Mucosa of stomach (tissue), 1 donor: ENCODE measurements around the gene GHRHR.

Experiments used
- H3K27me3 ChIP-seq: one replicate; pipeline ENCODE4 v1.7.0; 2013; ENCODE audit warnings: mild to moderate bottlenecking, low read length; ENCODE audit not compliant: control insufficient read depth, insufficient read depth
- H3K36me3 ChIP-seq: one replicate; pipeline ENCODE4 v1.7.0; 2013; ENCODE audit warnings: low read length; ENCODE audit not compliant: control insufficient read depth, insufficient read depth
- H3K4me1 ChIP-seq: one replicate; pipeline ENCODE4 v1.7.0; 2013; ENCODE audit warnings: mild to moderate bottlenecking, low read length; ENCODE audit not compliant: control insufficient read depth, insufficient read depth
- H3K4me3 ChIP-seq: one replicate; pipeline ENCODE4 v1.7.0; 2013; ENCODE audit warnings: low read length
- H3K9ac ChIP-seq: one replicate; pipeline ENCODE4 v1.7.0; 2013; ENCODE audit warnings: mild to moderate bottlenecking, low read length, moderate library complexity
- H3K9me3 ChIP-seq: one replicate; pipeline ENCODE4 v1.7.0; 2013; ENCODE audit warnings: mild to moderate bottlenecking, low read length, moderate library complexity; ENCODE audit not compliant: control insufficient read depth
- donor health status: Pancreatic carcinoma.

Gene GHRHR

GRCh38 chr7:30941582-30942323 is 22.0 kb upstream of the GHRHR start:
- no peak overlapping the region for H3K9ac ChIP-seq
- no peaks in the 10 kb centered on the region for H3K9me3 ChIP-seq
- H3K4me1 ChIP-seq: peaks cover 5% of the 10 kb centered on the region
- no peaks in the 10 kb centered on the region for H3K36me3 ChIP-seq
- H3K4me3 ChIP-seq: no peak overlapping the region
- peaks cover 2% of the 10 kb centered on the region for H3K27me3 ChIP-seq

GRCh38 chr7:30950197-30950596 is 13.6 kb upstream of the GHRHR start:
- Histone ChIP-seq H3K9me3 (no peaks in the 10 kb centered on the region), H3K4me1 (no peaks in the 10 kb centered on the region), H3K36me3 (no peaks in the 10 kb centered on the region), H3K9ac (no peak overlapping the region), H3K4me3 (no peak overlapping the region), H3K27me3 (no peaks in the 10 kb centered on the region)

GRCh38 chr7:30954914-30955313 is 8.8 kb upstream of the GHRHR start:
- Histone ChIP-seq H3K9me3 (no peaks in the 10 kb centered on the region), H3K36me3 (no peaks in the 10 kb centered on the region), H3K4me3 (no peak overlapping the region), H3K9ac (no peak overlapping the region), H3K27me3 (no peaks in the 10 kb centered on the region), H3K4me1 (no peaks in the 10 kb centered on the region)

DNA sequence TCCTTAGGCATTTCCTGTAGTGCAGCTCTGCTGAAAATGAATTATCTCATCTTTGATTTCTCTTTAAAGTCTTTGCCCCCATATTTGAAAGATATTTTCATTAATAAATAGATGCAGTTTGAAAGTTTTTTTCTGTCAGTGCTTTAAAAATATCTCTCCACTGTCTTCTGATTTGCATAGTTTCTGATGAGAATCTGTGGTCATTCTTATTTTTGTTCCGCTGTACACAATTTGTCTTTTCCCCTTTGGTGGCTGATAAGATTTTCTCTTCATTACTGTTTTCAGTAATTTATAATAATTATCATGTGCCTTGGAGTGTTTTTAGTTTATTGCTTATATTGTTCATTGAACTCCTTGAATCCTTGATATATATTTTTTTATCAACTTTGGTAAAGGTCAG is 7.0 kb upstream of the GHRHR start:
- Histone ChIP-seq H3K27me3 (no peaks in the 10 kb centered on the region), H3K4me3 (no peak overlapping the region), H3K4me1 (no peaks in the 10 kb centered on the region), H3K9ac (no peak overlapping the region), H3K36me3 (no peaks in the 10 kb centered on the region), H3K9me3 (no peaks in the 10 kb centered on the region)

GRCh38 chr7:30965372-30965771 is 1.6 kb downstream of the GHRHR start:
- Histone ChIP-seq H3K36me3 (no peaks in the 10 kb centered on the region), H3K9ac (no peak overlapping the region), H3K4me1 (no peaks in the 10 kb centered on the region), H3K4me3 (no peak overlapping the region), H3K27me3 (no peaks in the 10 kb centered on the region), H3K9me3 (no peaks in the 10 kb centered on the region)

GRCh38 chr7:30965883-30966282 is 2.1 kb downstream of the GHRHR start:
- H3K36me3 ChIP-seq: no peaks in the 10 kb centered on the region
- no peaks in the 10 kb centered on the region for H3K4me1 ChIP-seq
- no peak overlapping the region for H3K4me3 ChIP-seq
- H3K27me3 ChIP-seq: no peaks in the 10 kb centered on the region
- H3K9ac ChIP-seq: no peak overlapping the region
- H3K9me3 ChIP-seq: no peaks in the 10 kb centered on the region

- no peaks in the 10 kb centered on the region for H3K9me3 ChIP-seq
- H3K4me1 ChIP-seq: no peaks in the 10 kb centered on the region
- no peaks in the 10 kb centered on the region for H3K36me3 ChIP-seq
- H3K4me3 ChIP-seq: no peak overlapping the region
- no peaks in the 10 kb centered on the region for H3K27me3 ChIP-seq
- H3K9ac ChIP-seq: no peak overlapping the region
Observed at GRCh38 chr7:30968294-30968693, 4.5 kb downstream of the GHRHR start.

- Histone ChIP-seq H3K4me1 (no peaks in the 10 kb centered on the region), H3K27me3 (no peaks in the 10 kb centered on the region), H3K9ac (no peak overlapping the region), H3K4me3 (no peak overlapping the region), H3K9me3 (no peaks in the 10 kb centered on the region), H3K36me3 (no peaks in the 10 kb centered on the region)
Observed at GRCh38 chr7:30968747-30969603, 5.2 kb downstream of the GHRHR start.

GRCh38 chr7:30969604-30969970 is 5.8 kb downstream of the GHRHR start:
- Histone ChIP-seq H3K4me3 (no peak overlapping the region), H3K9me3 (no peaks in the 10 kb centered on the region), H3K27me3 (no peaks in the 10 kb centered on the region), H3K9ac (no peak overlapping the region), H3K36me3 (no peaks in the 10 kb centered on the region), H3K4me1 (no peaks in the 10 kb centered on the region)

GRCh38 chr7:30970074-30970473 is 6.3 kb downstream of the GHRHR start:
- H3K27me3 ChIP-seq: no peaks in the 10 kb centered on the region
- no peaks in the 10 kb centered on the region for H3K36me3 ChIP-seq
- no peaks in the 10 kb centered on the region for H3K4me1 ChIP-seq
- H3K9ac ChIP-seq: no peak overlapping the region
- H3K9me3 ChIP-seq: no peaks in the 10 kb centered on the region
- no peak overlapping the region for H3K4me3 ChIP-seq

DNA sequence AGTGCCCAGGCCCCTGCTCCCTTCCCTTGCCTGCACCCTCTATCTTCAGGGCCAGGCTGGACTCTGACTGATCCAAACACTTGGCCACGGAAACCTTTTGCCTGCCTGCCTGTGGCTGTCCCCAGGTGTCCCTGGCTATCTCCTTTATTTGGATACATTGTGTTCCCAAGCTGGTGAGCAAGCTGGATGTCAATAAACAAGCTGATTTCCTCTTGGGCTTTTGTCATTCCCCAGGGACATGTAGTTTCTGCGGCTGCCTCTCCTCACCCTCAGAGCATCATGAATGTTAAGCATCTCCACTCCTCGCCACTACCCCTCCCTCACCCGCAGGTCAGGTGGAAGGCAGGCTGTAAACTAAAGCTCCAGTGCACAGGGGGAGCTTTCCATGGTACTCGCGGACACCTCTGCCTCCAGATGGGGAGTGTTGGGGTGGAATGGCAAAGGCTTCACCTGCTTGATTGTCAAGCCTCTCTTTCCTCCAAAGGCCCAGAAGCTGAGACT is 6.9 kb downstream of the GHRHR start:
- no peaks in the 10 kb centered on the region for H3K27me3 ChIP-seq
- no peaks in the 10 kb centered on the region for H3K9me3 ChIP-seq
- H3K9ac ChIP-seq: no peak overlapping the region
- H3K36me3 ChIP-seq: no peaks in the 10 kb centered on the region
- H3K4me3 ChIP-seq: no peak overlapping the region
- H3K4me1 ChIP-seq: no peaks in the 10 kb centered on the region

GRCh38 chr7:30971440-30971839 is 7.7 kb downstream of the GHRHR start:
- no peaks in the 10 kb centered on the region for H3K4me1 ChIP-seq
- H3K36me3 ChIP-seq: no peaks in the 10 kb centered on the region
- no peaks in the 10 kb centered on the region for H3K27me3 ChIP-seq
- H3K9me3 ChIP-seq: no peaks in the 10 kb centered on the region
- H3K9ac ChIP-seq: no peak overlapping the region
- H3K4me3 ChIP-seq: no peak overlapping the region
